ENCODE data around the gene TSGA10IP.

TSGA10IP gene

GRCh38 chr11:65906602-65907001 is 38.7 kb upstream of the TSGA10IP start:
- DNase-seq = no peak
- Histone ChIP-seq H3K27me3 (replicated peaks) (no peaks in the 10 kb centered on the region), H3K27ac (no peak overlapping the region), H3K4me3 (ENCODE audit: low read depth, low read length) (no peak overlapping the region), H3K36me3 (replicated peaks) (no peaks in the 10 kb centered on the region)
- TF ChIP-seq CTCF (IDR thresholded peaks at IDR 0.05; ENCODE audit: low read depth, low read length, missing control alignments) = no peak
- in situ Hi-C loops (cut with HindIII; ENCODE audit: low pct_ligation_motif_present, low sequenced_read_pairs) = no loop called here

GRCh38 chr11:65907878-65908277 is 37.4 kb upstream of the TSGA10IP start:
- in situ Hi-C loops (cut with HindIII; ENCODE audit: low pct_ligation_motif_present, low sequenced_read_pairs) = no loop called here
- no peak for DNase-seq
- Histone ChIP-seq H3K27ac (no peak overlapping the region), H3K36me3 (replicated peaks) (no peaks in the 10 kb centered on the region), H3K27me3 (replicated peaks) (no peaks in the 10 kb centered on the region), H3K4me3 (ENCODE audit: low read depth, low read length) (no peak overlapping the region)
- no peak for TF ChIP-seq CTCF (IDR thresholded peaks at IDR 0.05; ENCODE audit: low read depth, low read length, missing control alignments)

- no peak overlapping the region for H3K4me3 ChIP-seq (ENCODE audit: low read depth, low read length)
- DNase-seq = no peak
- peak; percentile 42 for TF ChIP-seq CTCF (IDR thresholded peaks at IDR 0.05; ENCODE audit: low read depth, low read length, missing control alignments)
- H3K27me3 ChIP-seq (replicated peaks) = no peaks in the 10 kb centered on the region
- no peaks in the 10 kb centered on the region for H3K36me3 ChIP-seq (replicated peaks)
- peak overlapping the region; percentile 14 for H3K27ac ChIP-seq
- in situ Hi-C loops (cut with HindIII; ENCODE audit: low pct_ligation_motif_present, low sequenced_read_pairs) = no loop called here
Measured at GRCh38 chr11:65911682-65912568, 33.4 kb upstream of the TSGA10IP start.

DNA sequence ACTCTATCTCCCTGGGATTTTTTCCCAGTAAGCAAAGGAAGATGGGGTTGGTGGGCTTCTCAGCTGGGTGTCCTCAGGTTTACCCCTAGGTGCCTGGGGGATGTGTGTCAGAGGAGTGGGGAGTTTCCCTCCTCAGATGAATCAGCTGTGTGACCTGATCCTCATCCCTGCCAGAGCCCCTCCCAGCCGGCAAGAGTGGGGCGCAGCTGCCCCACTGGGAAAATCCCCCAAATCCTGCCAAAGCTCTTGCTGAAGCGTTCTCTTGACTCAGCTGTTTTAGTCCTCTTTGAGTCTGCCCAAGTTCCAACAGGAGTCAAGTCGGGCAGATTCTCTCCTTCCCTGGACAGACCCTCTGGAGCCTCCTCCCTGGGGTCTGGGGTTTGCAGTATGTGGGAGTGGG is 32.4 kb upstream of the TSGA10IP start:
- TF ChIP-seq CTCF (IDR thresholded peaks at IDR 0.05; ENCODE audit: low read depth, low read length, missing control alignments) = no peak
- Histone ChIP-seq H3K4me3 (ENCODE audit: low read depth, low read length) (no peak overlapping the region), H3K27ac (peak overlapping the region; percentile 57), H3K36me3 (replicated peaks) (no peaks in the 10 kb centered on the region), H3K27me3 (replicated peaks) (no peaks in the 10 kb centered on the region)
- peak; percentile 59 for DNase-seq
- in situ Hi-C loops (cut with HindIII; ENCODE audit: low pct_ligation_motif_present, low sequenced_read_pairs) = no loop called here

DNA sequence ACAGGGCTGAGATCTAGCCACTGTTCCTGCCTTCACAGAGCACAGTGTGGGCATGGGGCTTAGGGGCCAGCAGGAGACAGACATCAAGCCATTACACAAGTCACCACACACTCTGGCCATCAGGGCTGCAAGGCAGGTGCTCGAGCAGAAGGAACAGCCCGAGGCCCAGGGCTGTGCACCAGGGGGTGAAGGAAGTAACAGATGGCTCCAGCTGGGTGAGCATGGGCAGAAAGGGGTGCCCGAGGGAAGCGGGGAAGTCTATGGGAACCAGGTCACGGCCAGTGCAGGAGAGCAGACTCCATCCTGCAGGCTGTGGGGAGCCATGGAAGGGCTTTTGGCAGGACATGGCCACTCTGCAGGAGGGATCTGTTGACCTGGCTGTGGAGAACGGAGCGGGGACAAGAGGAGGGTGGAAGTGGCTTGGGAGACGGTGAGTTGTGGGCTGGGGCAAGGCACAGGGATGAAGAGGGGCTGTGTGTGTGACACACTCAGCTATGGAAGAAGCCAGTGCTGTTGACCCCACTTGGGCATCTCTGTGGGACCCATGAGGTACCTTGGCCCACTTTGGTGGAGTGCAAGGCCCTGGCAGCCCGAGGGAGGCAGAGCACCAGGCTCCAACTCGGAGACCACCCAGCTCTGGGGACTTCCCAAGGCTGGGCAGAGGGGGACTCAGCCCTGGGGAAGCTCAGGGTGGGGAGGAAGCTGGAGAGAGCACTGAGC is 30.0 kb upstream of the TSGA10IP start:
- Histone ChIP-seq H3K36me3 (replicated peaks) (no peaks in the 10 kb centered on the region), H3K27ac (peak overlapping the region; percentile 82), H3K4me3 (ENCODE audit: low read depth, low read length) (no peak overlapping the region), H3K27me3 (replicated peaks) (no peaks in the 10 kb centered on the region)
- no peak for DNase-seq
- no peak for TF ChIP-seq CTCF (IDR thresholded peaks at IDR 0.05; ENCODE audit: low read depth, low read length, missing control alignments)
- in situ Hi-C loops (cut with HindIII; ENCODE audit: low pct_ligation_motif_present, low sequenced_read_pairs) = no loop called here
